Lung (tissue), 12 donors: ENCODE data around the gene IZUMO1R. TPM values are rescaled to one million over a fixed set of nuclear protein-coding genes. Genes with fewer than 3 reads are reported as not detected.

Experiments
- ATAC-seq: fragments of 200-7000 bp; cut with Tn5 transposase; one replicate; pipeline ENCODE4 v1.9.1; 2020; ENCODE audit warnings: moderate number of reproducible peaks; ENCODE audit not compliant: insufficient read depth, low FRiP score
- DNase-seq, 3 donors: peaks; one replicate each; pipeline ENCODE4 v3.0.0-alpha.2; 2013 to 2017
- H3K27ac ChIP-seq, 2 donors: one replicate each; pipeline ENCODE4 v1.5.1; 2013; ENCODE audit warnings: mild to moderate bottlenecking in 2 of 2, moderate library complexity in 2 of 2, control low read depth in 1 of 2, inconsistent platforms in 1 of 2, low read depth in 1 of 2, low read length in 1 of 2
- H3K27me3 ChIP-seq, 3 donors: one replicate each; pipeline ENCODE4 v1.5.1; 2013; ENCODE audit warnings: low read length in 2 of 3; ENCODE audit not compliant: control insufficient read depth in 3 of 3, insufficient read depth in 3 of 3
- H3K36me3 ChIP-seq, 4 donors: one replicate each; pipeline ENCODE4 v1.5.1; 2013; ENCODE audit warnings: low read length in 4 of 4, mild to moderate bottlenecking in 1 of 4, moderate library complexity in 1 of 4; ENCODE audit not compliant: control insufficient read depth in 4 of 4, insufficient read depth in 4 of 4
- H3K4me1 ChIP-seq, 5 donors: one replicate each; pipeline ENCODE4 v1.5.1; 2013; ENCODE audit warnings: low read length in 5 of 5, mild to moderate bottlenecking in 2 of 5, moderate library complexity in 1 of 5; ENCODE audit not compliant: control insufficient read depth in 5 of 5, insufficient read depth in 5 of 5
- H3K4me3 ChIP-seq: one replicate; pipeline ENCODE4 v1.5.1; 2013; ENCODE audit warnings: mild to moderate bottlenecking, control low read depth, moderate library complexity
- H3K9ac ChIP-seq, 2 donors: one replicate each; pipeline ENCODE4 v1.5.1; 2013; ENCODE audit warnings: low read length in 2 of 2, control low read depth in 1 of 2; ENCODE audit not compliant: insufficient read depth in 1 of 2
- H3K9me3 ChIP-seq, 4 donors: one replicate each; pipeline ENCODE4 v1.5.1; 2013; ENCODE audit warnings: low read length in 3 of 4, mild to moderate bottlenecking in 1 of 4, moderate library complexity in 1 of 4; ENCODE audit not compliant: control insufficient read depth in 4 of 4, insufficient read depth in 3 of 4
- WGBS, 2 donors: extraction: QIAGEN DNeasy Blood & Tissue Kit; methylation state at CpG; one replicate each; pipeline ENCODE4 v1.1.7; 2013; 5-methylcytosine and 5-hydroxymethylcytosine counted together
- polyA plus RNA-seq, 2 donors: library from polyadenylated mRNA; stranded (reverse); fragments of 200-250 nt; gene quantifications; one replicate each; pipeline ENCODE4 v1.2.1, GENCODE V29; 2013
- total RNA-seq, 2 donors: library from RNA; depleted of rRNA in 1 of 2; stranded (reverse); fragments of >200 nt in 1 of 2; gene quantifications; one replicate each; pipeline ENCODE4 v1.2.1, GENCODE V29; 2014 to 2021
- TF ChIP-seq, protein P1 (sequence below): IDR thresholded peaks from 2 replicates; pipeline ENCODE4 v1.5.1; 2012; ENCODE audit warnings: mild to moderate bottlenecking; ENCODE audit errors: control extremely low read depth, extremely low read depth
- donor health status: control.
- donor health status: control.
- donor health status: Bipolar disorder and iron deficiency.
- donor health status: healthy.
- donor health status: DM: yes; HTN: yes; CAD: no.

Gene IZUMO1R
- total and polyA plus RNA-seq, 4 donors = not detected

DNA sequence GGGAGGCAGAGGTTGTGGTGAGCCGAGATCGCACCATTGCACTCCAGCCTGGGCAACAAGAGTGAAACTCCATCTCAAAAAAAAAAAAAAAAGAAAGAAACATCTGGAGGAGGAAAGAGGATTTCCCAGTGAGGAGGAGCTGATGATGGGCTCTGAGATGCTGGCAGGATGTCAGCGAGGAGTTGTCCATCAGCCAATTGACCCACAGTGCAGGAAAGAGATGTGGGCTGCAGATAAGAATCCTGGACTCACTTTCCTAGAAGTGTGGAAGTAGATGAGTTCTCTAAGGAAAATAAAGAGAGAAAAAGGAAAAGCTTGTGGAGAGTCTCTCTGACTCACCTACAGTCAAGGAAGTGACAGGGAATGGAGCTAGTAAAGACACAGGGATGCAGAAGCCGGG, 9.7 kb downstream of the IZUMO1R start:
- TF ChIP-seq, protein P1, sequence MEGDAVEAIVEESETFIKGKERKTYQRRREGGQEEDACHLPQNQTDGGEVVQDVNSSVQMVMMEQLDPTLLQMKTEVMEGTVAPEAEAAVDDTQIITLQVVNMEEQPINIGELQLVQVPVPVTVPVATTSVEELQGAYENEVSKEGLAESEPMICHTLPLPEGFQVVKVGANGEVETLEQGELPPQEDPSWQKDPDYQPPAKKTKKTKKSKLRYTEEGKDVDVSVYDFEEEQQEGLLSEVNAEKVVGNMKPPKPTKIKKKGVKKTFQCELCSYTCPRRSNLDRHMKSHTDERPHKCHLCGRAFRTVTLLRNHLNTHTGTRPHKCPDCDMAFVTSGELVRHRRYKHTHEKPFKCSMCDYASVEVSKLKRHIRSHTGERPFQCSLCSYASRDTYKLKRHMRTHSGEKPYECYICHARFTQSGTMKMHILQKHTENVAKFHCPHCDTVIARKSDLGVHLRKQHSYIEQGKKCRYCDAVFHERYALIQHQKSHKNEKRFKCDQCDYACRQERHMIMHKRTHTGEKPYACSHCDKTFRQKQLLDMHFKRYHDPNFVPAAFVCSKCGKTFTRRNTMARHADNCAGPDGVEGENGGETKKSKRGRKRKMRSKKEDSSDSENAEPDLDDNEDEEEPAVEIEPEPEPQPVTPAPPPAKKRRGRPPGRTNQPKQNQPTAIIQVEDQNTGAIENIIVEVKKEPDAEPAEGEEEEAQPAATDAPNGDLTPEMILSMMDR = no peak
- no peak overlapping the region for H3K9ac ChIP-seq
- DNase-seq (no peak), ATAC-seq (no peak)
- H3K36me3 ChIP-seq = no peaks in the 10 kb centered on the region
- no peak overlapping the region for H3K4me3 ChIP-seq
- 69 to 71% methylated on average over 4 of the region's 4 CpGs for WGBS, 2 donors
- no peak overlapping the region for H3K27ac ChIP-seq
- H3K4me1 ChIP-seq = no peaks in the 10 kb centered on the region
- H3K27me3 ChIP-seq = no peaks in the 10 kb centered on the region
- H3K9me3 ChIP-seq = no peaks in the 10 kb centered on the region

DNA sequence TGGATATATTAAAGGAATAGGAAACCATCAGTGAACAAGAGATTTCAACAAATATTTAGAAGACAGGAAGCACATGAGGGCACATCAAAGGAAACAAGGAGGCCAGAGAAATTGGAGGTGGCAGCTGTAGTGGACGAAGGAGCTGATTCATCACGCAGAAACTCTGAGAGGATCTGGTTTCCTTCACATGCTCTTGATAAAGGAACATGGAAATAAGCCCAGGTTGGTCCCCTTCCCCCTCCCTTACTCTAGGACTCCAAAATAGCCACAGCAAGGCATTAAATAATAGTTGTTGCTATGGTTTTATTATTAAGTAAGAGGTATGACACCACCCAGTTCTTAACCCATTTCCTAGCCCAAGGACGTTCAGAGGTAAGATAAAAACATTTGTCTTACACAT, 11.3 kb downstream of the IZUMO1R start:
- Histone ChIP-seq H3K36me3 (no peaks in the 10 kb centered on the region), H3K9me3 (peaks cover 0 to 4% (median 0%) of the 10 kb centered on the region in 4 donors), H3K4me1 (no peaks in the 10 kb centered on the region), H3K27ac (no peak overlapping the region), H3K27me3 (no peaks in the 10 kb centered on the region), H3K9ac (no peak overlapping the region), H3K4me3 (no peak overlapping the region)
- 20 to 21% methylated on average over 3 of the region's 3 CpGs for WGBS, 2 donors
- no peak for DNase-seq
- TF ChIP-seq, protein P1 = no peak
- no peak for ATAC-seq

DNA sequence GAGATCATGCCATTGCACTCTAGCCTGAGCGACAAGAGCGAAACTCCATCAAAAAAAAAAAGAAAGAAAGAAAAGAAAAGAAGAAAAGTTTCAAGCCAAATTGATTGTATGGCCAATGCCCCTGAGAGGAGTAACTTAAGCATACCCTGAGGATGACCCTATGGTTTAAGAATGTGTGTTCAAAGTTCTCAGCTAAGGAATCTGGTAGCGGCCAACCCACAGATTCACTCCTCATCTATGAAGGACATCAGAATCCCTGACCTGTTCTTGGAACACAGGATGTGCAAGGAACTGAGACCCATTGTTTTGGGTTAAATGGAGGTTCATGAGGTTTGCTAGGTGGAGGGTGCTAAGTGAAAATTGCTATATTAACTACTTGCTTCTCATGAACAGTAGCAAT, 18.1 kb downstream of the IZUMO1R start:
- H3K36me3 ChIP-seq = no peaks in the 10 kb centered on the region
- no peak for DNase-seq
- no peak overlapping the region for H3K4me3 ChIP-seq
- H3K27ac ChIP-seq = no peak overlapping the region
- no peaks in the 10 kb centered on the region for H3K27me3 ChIP-seq
- WGBS, 2 donors = 79 to 82% methylated on average over 3 of the region's 3 CpGs
- no peak overlapping the region for H3K9ac ChIP-seq
- no peaks in the 10 kb centered on the region for H3K4me1 ChIP-seq
- TF ChIP-seq, protein P1 = no peak
- peaks cover 0 to 4% (median 1%) of the 10 kb centered on the region in 4 donors for H3K9me3 ChIP-seq
- ATAC-seq = no peak

DNA sequence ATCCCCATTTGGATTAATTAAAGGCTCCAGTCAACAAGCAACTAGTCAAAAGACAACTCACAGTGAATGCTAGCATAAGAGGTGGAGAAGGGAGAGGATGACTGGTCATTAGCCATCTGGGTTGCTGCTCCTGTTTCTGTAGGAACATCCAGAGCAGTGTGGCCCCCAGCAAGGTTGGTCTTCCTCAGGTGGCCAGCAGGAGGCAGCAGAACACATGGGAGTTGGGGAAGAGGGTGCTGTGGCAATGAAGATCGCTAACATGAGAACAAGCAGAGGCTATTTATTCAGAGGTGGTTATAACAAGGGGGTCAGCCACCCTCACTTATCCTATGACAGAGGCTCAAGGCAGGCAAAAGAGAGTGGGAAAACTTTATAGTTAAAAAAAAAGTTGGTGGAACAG, 21.3 kb downstream of the IZUMO1R start:
- H3K9ac ChIP-seq = no peak overlapping the region
- peaks cover 0 to 5% (median 0%) of the 10 kb centered on the region in 5 donors for H3K4me1 ChIP-seq
- 14 to 39% methylated on average over 1 of the region's 1 CpG for WGBS, 2 donors
- H3K9me3 ChIP-seq = peaks cover 0 to 5% (median 0%) of the 10 kb centered on the region in 4 donors
- no peak overlapping the region for H3K27ac ChIP-seq
- H3K27me3 ChIP-seq = no peaks in the 10 kb centered on the region
- no peak overlapping the region for H3K4me3 ChIP-seq
- DNase-seq = no peak
- no peak for ATAC-seq
- no peaks in the 10 kb centered on the region for H3K36me3 ChIP-seq
- TF ChIP-seq, protein P1 = peak; percentile 17
